Fibroblast of lung (primary cell): ENCODE results near the gene TP63. TPM values are rescaled to one million over a fixed set of nuclear protein-coding genes. Genes with fewer than 3 reads are reported as not detected.

Experiments
- DNase-seq, 2 donors: peaks; one replicate each; pipeline versions ENCODE4 v3.0.0 to v3.0.0-alpha.2; 2010; ENCODE audit warnings: low read depth in 2 of 2
- H2AFZ ChIP-seq: 2 replicates; pipeline ENCODE4 v1.5.1; 2012; ENCODE audit warnings: low read length, control low read depth, inconsistent platforms
- H3K27ac ChIP-seq: 2 replicates; pipeline ENCODE4 v1.5.1; 2011; ENCODE audit warnings: low read length, control low read depth; ENCODE audit not compliant: insufficient read depth
- H3K27me3 ChIP-seq: 2 replicates; pipeline ENCODE4 v1.5.1; 2011; ENCODE audit warnings: mild to moderate bottlenecking, low read length; ENCODE audit not compliant: control insufficient read depth, insufficient read depth
- H3K36me3 ChIP-seq: 2 replicates; pipeline ENCODE4 v1.5.1; 2011; ENCODE audit warnings: low read length; ENCODE audit not compliant: control insufficient read depth, insufficient read depth
- H3K4me1 ChIP-seq: 2 replicates; pipeline ENCODE4 v1.5.1; 2011; ENCODE audit warnings: low read length; ENCODE audit not compliant: control insufficient read depth, insufficient read depth; ENCODE audit errors: extremely low read depth
- H3K4me2 ChIP-seq: 2 replicates; pipeline ENCODE4 v1.5.1; 2011; ENCODE audit warnings: low read length, control low read depth; ENCODE audit not compliant: insufficient read depth; ENCODE audit errors: extremely low read depth
- H3K4me3 ChIP-seq, 4 experiments: fragments of 200-600 bp in 1 of 4; sonication (generic) in 1 of 4; replicated peaks in 1 of 4; 2 replicates each; pipeline ENCODE4 v1.5.1; 2011 to 2016; ENCODE audit warnings: low read length in 4 of 4, low read depth in 3 of 4, mild to moderate bottlenecking in 3 of 4, control low read depth in 2 of 4, inconsistent platforms in 1 of 4, mixed read lengths in 1 of 4; ENCODE audit not compliant: insufficient read depth in 1 of 4; ENCODE audit errors: control extremely low read depth in 1 of 4
- H3K79me2 ChIP-seq: 2 replicates; pipeline ENCODE4 v1.5.1; 2012; ENCODE audit warnings: mild to moderate bottlenecking, low read length, inconsistent platforms; ENCODE audit not compliant: control insufficient read depth, insufficient read depth
- H3K9ac ChIP-seq: 2 replicates; pipeline ENCODE4 v1.5.1; 2011; ENCODE audit warnings: mild to moderate bottlenecking, low read length, control low read depth; ENCODE audit not compliant: insufficient read depth
- H3K9me3 ChIP-seq: 2 replicates; pipeline ENCODE4 v1.5.1; 2012; ENCODE audit warnings: low read depth, low read length; ENCODE audit not compliant: control insufficient read depth, insufficient read depth
- H4K20me1 ChIP-seq: 2 replicates; pipeline ENCODE4 v1.5.1; 2011; ENCODE audit warnings: low read length; ENCODE audit not compliant: control insufficient read depth, insufficient read depth; ENCODE audit errors: extremely low read depth
- EZH2 ChIP-seq: IDR thresholded peaks from 2 replicates; pipeline ENCODE4 v1.5.1; 2012; ENCODE audit warnings: low read length, control low read depth, mild to moderate bottlenecking; ENCODE audit errors: missing control alignments
- polyA plus RNA-seq, 2 donors: library from polyadenylated mRNA; depleted of rRNA in 1 of 2; stranded (reverse) in 1 of 2; unstranded in 1 of 2; fragments of >200 nt; gene quantifications; 2 replicates each; pipeline ENCODE4 v1.2.1, GENCODE V29; 2011 to 2012; ENCODE audit warnings: missing spikeins in 1 of 2
- total RNA-seq: library from RNA; depleted of rRNA; stranded (reverse); fragments of >200 nt; gene quantifications from 2 replicates; pipeline ENCODE4 v1.2.1, GENCODE V29; 2014
- TF ChIP-seq, protein P1 (sequence below), 2 donors: IDR thresholded peaks in 1 of 2; conservative IDR thresholded peaks in 1 of 2; 1 replicate in 1 of 2; 2 replicates in 1 of 2; pipeline ENCODE4 v1.5.1; 2011 to 2012; ENCODE audit warnings: low read length in 2 of 2, control low read depth in 1 of 2, inconsistent platforms in 1 of 2, low read depth in 1 of 2, mild to moderate bottlenecking in 1 of 2

The TP63 gene
- total and polyA plus RNA-seq, 2 donors (not counting 1 experiment from before 2014, with no cell fraction given), result 0.06 TPM; not detected in 1

DNA sequence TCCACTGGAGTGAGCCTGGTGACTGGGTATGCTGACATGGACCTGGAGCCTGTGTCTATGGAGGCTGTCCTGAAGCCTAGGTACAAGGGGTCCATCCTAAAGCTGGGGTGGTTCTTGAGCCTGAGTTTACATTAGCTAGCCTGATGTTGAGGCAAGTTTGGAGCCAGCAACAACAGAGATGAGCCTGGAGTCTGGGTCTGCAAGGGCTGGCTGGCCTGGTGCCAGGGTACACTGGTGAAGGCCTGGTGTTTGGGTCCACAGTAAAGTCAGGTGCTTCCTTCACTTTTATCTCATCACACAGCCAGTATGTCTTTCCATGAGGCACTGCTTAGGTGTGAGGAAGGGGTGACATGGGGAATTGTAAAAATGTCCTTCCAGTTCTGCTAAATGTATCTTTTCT is 49.5 kb downstream of the TP63 start:
- no peak overlapping the region for H3K27ac ChIP-seq
- H3K4me2 ChIP-seq, result no peak overlapping the region
- no peaks in the 10 kb centered on the region for H3K4me1 ChIP-seq
- no peaks in the 10 kb centered on the region for H3K27me3 ChIP-seq
- H2AFZ ChIP-seq, result no peak overlapping the region
- DNase-seq, result no peak
- TF ChIP-seq, protein P1, sequence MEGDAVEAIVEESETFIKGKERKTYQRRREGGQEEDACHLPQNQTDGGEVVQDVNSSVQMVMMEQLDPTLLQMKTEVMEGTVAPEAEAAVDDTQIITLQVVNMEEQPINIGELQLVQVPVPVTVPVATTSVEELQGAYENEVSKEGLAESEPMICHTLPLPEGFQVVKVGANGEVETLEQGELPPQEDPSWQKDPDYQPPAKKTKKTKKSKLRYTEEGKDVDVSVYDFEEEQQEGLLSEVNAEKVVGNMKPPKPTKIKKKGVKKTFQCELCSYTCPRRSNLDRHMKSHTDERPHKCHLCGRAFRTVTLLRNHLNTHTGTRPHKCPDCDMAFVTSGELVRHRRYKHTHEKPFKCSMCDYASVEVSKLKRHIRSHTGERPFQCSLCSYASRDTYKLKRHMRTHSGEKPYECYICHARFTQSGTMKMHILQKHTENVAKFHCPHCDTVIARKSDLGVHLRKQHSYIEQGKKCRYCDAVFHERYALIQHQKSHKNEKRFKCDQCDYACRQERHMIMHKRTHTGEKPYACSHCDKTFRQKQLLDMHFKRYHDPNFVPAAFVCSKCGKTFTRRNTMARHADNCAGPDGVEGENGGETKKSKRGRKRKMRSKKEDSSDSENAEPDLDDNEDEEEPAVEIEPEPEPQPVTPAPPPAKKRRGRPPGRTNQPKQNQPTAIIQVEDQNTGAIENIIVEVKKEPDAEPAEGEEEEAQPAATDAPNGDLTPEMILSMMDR (conservative IDR thresholded peaks at IDR 0.05 in 1 of 2, IDR thresholded peaks at IDR 0.05 in 1 of 2; ENCODE audit: low read depth in 1 of 2, low read length in 2 of 2), result no peak
- TF ChIP-seq EZH2, result no peak
- H4K20me1 ChIP-seq, result no peaks in the 10 kb centered on the region
- H3K9ac ChIP-seq, result no peak overlapping the region
- H3K9me3 ChIP-seq, result no peaks in the 10 kb centered on the region
- no peaks in the 10 kb centered on the region for H3K79me2 ChIP-seq
- H3K36me3 ChIP-seq, result no peaks in the 10 kb centered on the region
- H3K4me3 ChIP-seq, result no peak overlapping the region

DNA sequence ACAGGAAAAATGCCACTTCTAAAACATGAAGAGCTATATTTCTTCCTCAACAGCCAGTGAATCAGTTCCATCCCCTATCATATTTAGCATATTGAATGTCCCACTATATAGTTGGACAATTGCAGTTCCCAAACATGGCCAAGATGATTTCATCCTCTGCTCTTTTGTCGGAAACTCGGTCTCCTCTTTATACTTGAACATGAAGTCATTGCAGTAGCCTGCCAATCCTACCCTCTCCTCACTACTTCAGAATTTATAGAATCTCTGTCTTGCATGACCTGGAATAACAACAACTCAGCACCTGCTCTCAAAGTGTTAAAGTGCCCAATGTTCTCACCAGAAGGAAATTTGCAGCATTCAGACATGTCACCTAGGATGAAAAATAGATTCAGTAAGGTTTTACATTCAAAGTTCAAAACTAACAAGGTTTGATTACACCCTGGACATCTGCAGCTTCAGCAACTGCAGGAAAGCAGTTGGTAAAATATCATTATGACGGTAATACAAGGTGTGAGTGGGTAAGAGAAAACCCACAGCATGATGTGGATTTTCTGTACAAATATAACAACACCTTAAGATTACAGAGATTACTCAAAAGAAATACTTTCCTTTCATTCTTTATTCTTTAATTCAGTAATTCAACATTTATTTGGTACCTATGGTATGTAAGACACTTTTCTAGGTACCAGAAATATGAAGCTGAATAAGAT is 52.5 kb downstream of the TP63 start:
- Histone ChIP-seq H2AFZ (no peak overlapping the region), H3K36me3 (no peaks in the 10 kb centered on the region), H3K9me3 (no peaks in the 10 kb centered on the region), H3K27ac (no peak overlapping the region), H3K9ac (no peak overlapping the region), H4K20me1 (no peaks in the 10 kb centered on the region), H3K4me3 (no peak overlapping the region), H3K79me2 (no peaks in the 10 kb centered on the region), H3K4me2 (no peak overlapping the region), H3K27me3 (no peaks in the 10 kb centered on the region), H3K4me1 (no peaks in the 10 kb centered on the region)
- TF ChIP-seq, protein P1 (conservative IDR thresholded peaks at IDR 0.05 in 1 of 2, IDR thresholded peaks at IDR 0.05 in 1 of 2; ENCODE audit: low read depth in 1 of 2, low read length in 2 of 2), result no peak
- TF ChIP-seq EZH2, result no peak
- DNase-seq, result peak in 1 of 2 donors; percentile 67

DNA sequence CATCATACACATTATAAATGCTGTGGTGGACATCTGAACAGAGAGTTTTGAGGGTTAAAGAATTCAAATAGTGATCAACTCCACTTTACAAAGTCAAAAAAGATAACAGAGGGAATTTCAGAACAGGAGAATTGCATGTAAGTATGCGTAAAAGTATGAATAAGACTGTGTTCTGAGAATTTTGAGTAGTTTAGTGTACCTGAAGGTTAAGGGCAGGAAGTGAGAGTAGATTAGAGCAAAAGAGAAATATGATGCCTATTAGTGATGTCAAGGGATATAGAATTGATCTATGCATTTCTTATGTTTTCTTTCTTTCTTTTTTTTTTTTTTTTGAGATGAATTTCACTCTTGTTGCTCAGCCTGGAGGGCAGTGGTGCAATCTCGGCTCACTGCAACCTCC is 53.1 kb downstream of the TP63 start:
- no peak for DNase-seq
- H3K4me3 ChIP-seq, result no peak overlapping the region
- H3K4me1 ChIP-seq, result no peaks in the 10 kb centered on the region
- H3K27ac ChIP-seq, result no peak overlapping the region
- H2AFZ ChIP-seq, result no peak overlapping the region
- TF ChIP-seq, protein P1 (conservative IDR thresholded peaks at IDR 0.05 in 1 of 2, IDR thresholded peaks at IDR 0.05 in 1 of 2; ENCODE audit: low read depth in 1 of 2, low read length in 2 of 2), result no peak
- no peak for TF ChIP-seq EZH2
- H4K20me1 ChIP-seq, result no peaks in the 10 kb centered on the region
- no peaks in the 10 kb centered on the region for H3K79me2 ChIP-seq
- H3K9ac ChIP-seq, result no peak overlapping the region
- H3K9me3 ChIP-seq, result no peaks in the 10 kb centered on the region
- no peaks in the 10 kb centered on the region for H3K36me3 ChIP-seq
- H3K27me3 ChIP-seq, result no peaks in the 10 kb centered on the region
- H3K4me2 ChIP-seq, result no peak overlapping the region
